Endothelial cell of umbilical vein (primary cell): ENCODE results near the gene KRTAP4-4. TPM values are rescaled to one million over a fixed set of nuclear protein-coding genes. Genes with fewer than 3 reads are reported as not detected.

Experiments
- BruUV-seq: library from RNA; stranded (reverse); fragments of 400-500 nt; replicated peaks from 2 replicates; lab custom pipeline; 2021; lab: Mats Ljungman, UMichigan
- CTCF ChIA-PET: fragments of 300-600, 350-600 bp; sonication (Branson Sonifier 250); formaldehyde crosslinking; loops from one replicate; lab custom pipeline; 2021; ENCODE audit warnings: antibody characterized with exemption, inconsistent platforms; lab: Charles Lee
- POLR2A ChIA-PET: fragments of 300-600, 350-600 bp; sonication (Branson Sonifier 250); formaldehyde crosslinking; loops from one replicate; lab custom pipeline; 2021; ENCODE audit warnings: antibody characterized with exemption, inconsistent platforms; lab: Charles Lee
- DNase-seq: peaks from one replicate; pipeline ENCODE4 v3.0.0-alpha.2; 2011; ENCODE audit warnings: low read depth, low spot score
- FAIRE-seq: peaks from 2 replicates; lab custom pipeline; 2011; peaks lifted over from hg19 to GRCh38; lab: Jason Lieb, UNC
- H2AFZ ChIP-seq: 2 replicates; pipeline ENCODE4 v1.6.0; 2012; ENCODE audit warnings: low read depth, low read length, control low read depth, inconsistent platforms
- H3K27ac ChIP-seq: 2 replicates; pipeline ENCODE4 v1.5.1; 2011; ENCODE audit warnings: low read depth, mild to moderate bottlenecking, control low read depth, low read length, moderate library complexity; ENCODE audit not compliant: insufficient read depth
- H3K27me3 ChIP-seq, 2 experiments: 2 replicates each; pipeline versions ENCODE4 v1.6.0 to v1.6.1; 2011; ENCODE audit warnings: low read length in 2 of 2, mixed read lengths in 1 of 2; ENCODE audit not compliant: control insufficient read depth in 2 of 2, insufficient read depth in 2 of 2
- H3K36me3 ChIP-seq, 2 experiments: 2 replicates in 1 of 2; 3 replicates in 1 of 2; pipeline ENCODE4 v1.5.1; 2011; ENCODE audit warnings: low read length in 2 of 2, mild to moderate bottlenecking in 1 of 2, moderate library complexity in 1 of 2; ENCODE audit not compliant: control insufficient read depth in 2 of 2, insufficient read depth in 2 of 2; ENCODE audit errors: extremely low read depth in 1 of 2
- H3K4me1 ChIP-seq: 3 replicates; pipeline ENCODE4 v1.5.1; 2011; ENCODE audit warnings: mild to moderate bottlenecking, low read length; ENCODE audit not compliant: control insufficient read depth, insufficient read depth; ENCODE audit errors: extremely low read depth
- H3K4me2 ChIP-seq: 2 replicates; pipeline ENCODE4 v1.6.1; 2011; ENCODE audit warnings: low read length, control low read depth, mixed read lengths; ENCODE audit not compliant: insufficient read depth
- H3K4me3 ChIP-seq, 3 experiments: fragments of 200-600 bp in 1 of 3; sonication (generic), shearing (Covaris generic) in 1 of 3; replicated peaks in 1 of 3; 2 replicates each; pipeline ENCODE4 v1.5.1; 2011 to 2016; ENCODE audit warnings: control low read depth in 3 of 3, low read length in 3 of 3, mild to moderate bottlenecking in 2 of 3, inconsistent platforms in 1 of 3, low read depth in 1 of 3, moderate library complexity in 1 of 3; ENCODE audit not compliant: insufficient read depth in 1 of 3
- H3K79me2 ChIP-seq: 2 replicates; pipeline ENCODE4 v1.6.0; 2012; ENCODE audit warnings: low read length, inconsistent platforms; ENCODE audit not compliant: control insufficient read depth, insufficient read depth
- H3K9ac ChIP-seq: replicated peaks from 2 replicates; pipeline ENCODE3; 2011; ENCODE audit warnings: low read length, control low read depth; ENCODE audit not compliant: insufficient read depth; ENCODE audit errors: extremely low read depth
- H3K9me1 ChIP-seq: replicated peaks from 3 replicates; pipeline ENCODE4 v1.6.0; 2011; ENCODE audit warnings: mild to moderate bottlenecking, low read length; ENCODE audit not compliant: control insufficient read depth, insufficient read depth; ENCODE audit errors: extremely low read depth
- H3K9me3 ChIP-seq: replicated peaks from 2 replicates; pipeline ENCODE4 v1.5.1; 2012; ENCODE audit warnings: low read length, inconsistent platforms; ENCODE audit not compliant: control insufficient read depth, insufficient read depth
- H4K20me1 ChIP-seq: replicated peaks from 2 replicates; pipeline ENCODE3; 2011; ENCODE audit warnings: mild to moderate bottlenecking, low read length; ENCODE audit not compliant: control insufficient read depth, insufficient read depth; ENCODE audit errors: extremely low read depth
- CTCF ChIP-seq, 2 donors: IDR thresholded peaks; 1 replicate in 1 of 2; 2 replicates in 1 of 2; pipeline ENCODE4 v1.5.1; 2011; ENCODE audit warnings: low read length in 2 of 2, mild to moderate bottlenecking in 2 of 2, moderate library complexity in 2 of 2, control low read depth in 1 of 2, inconsistent platforms in 1 of 2, low read depth in 1 of 2; ENCODE audit not compliant: insufficient read depth in 1 of 2; ENCODE audit errors: extremely low read depth in 1 of 2
- EZH2 ChIP-seq: IDR thresholded peaks from 2 replicates; pipeline ENCODE4 v1.6.1; 2012; ENCODE audit warnings: borderline replicate concordance, low read depth, mild to moderate bottlenecking, moderate library complexity, low read length, inconsistent platforms; ENCODE audit not compliant: severe bottlenecking
- FOS ChIP-seq: IDR thresholded peaks from 2 replicates; pipeline ENCODE4 v1.6.1; 2011; ENCODE audit warnings: mild to moderate bottlenecking, low read length, moderate library complexity, borderline replicate concordance; ENCODE audit not compliant: insufficient read depth
- GATA2 ChIP-seq: IDR thresholded peaks from 2 replicates; pipeline ENCODE4 v1.7.0; 2011; ENCODE audit warnings: low read depth, mild to moderate bottlenecking, moderate library complexity, mixed read lengths, low read length; ENCODE audit not compliant: insufficient read length, insufficient read depth
- JUN ChIP-seq: IDR thresholded peaks from 2 replicates; pipeline ENCODE4 v1.6.1; 2011; ENCODE audit warnings: borderline replicate concordance, low read depth; ENCODE audit not compliant: insufficient read length, insufficient read depth
- MAX ChIP-seq: IDR thresholded peaks from 2 replicates; pipeline ENCODE4 v1.6.1; 2011; ENCODE audit not compliant: insufficient read depth, insufficient read length
- MYC ChIP-seq: IDR thresholded peaks from one replicate; pipeline ENCODE4 v1.6.1; 2011; ENCODE audit warnings: mild to moderate bottlenecking, low read depth, low read length
- POLR2A ChIP-seq: IDR thresholded peaks from 2 replicates; pipeline ENCODE4 v1.6.1; 2012; ENCODE audit warnings: low read depth, mild to moderate bottlenecking, control low read depth, low read length
- POLR2AphosphoS5 ChIP-seq: IDR thresholded peaks from 2 replicates; pipeline ENCODE4 v1.6.1; 2012; ENCODE audit warnings: low read depth, mild to moderate bottlenecking, control low read depth, low read length, moderate library complexity; ENCODE audit not compliant: insufficient read depth
- dilution Hi-C: fragments of 300-500 bp; cut with MboI; formaldehyde crosslinking; loops from one replicate; pipeline ENCODE4 v1.15.0; 2019; ENCODE audit warnings: low sequenced_read_pairs; ENCODE audit not compliant: extremely low pct_ligation_motif_present
- intact Hi-C: fragments of 100-400 bp; cut with micrococcal nuclease; formaldehyde crosslinking; loops from one replicate; pipeline ENCODE4 v1.10.0; 2022
- polyA plus RNA-seq, 4 experiments: library from polyadenylated mRNA; depleted of rRNA in 3 of 4; stranded (reverse) in 3 of 4; unstranded in 1 of 4; fragments of >200 nt; gene quantifications; 2 replicates each; pipeline versions ENCODE4 v1.2.1 to v1.2.3, GENCODE V29; 2011 to 2012; ENCODE audit warnings: missing spikeins in 1 of 4
- total RNA-seq: library from RNA; stranded (reverse); gene quantifications from 2 replicates; pipeline ENCODE4 v1.2.3, GENCODE V29; 2021

Gene KRTAP4-4
- total and polyA plus RNA-seq, 2 donors (not counting 3 experiments of a cell fraction or from before 2014, with no cell fraction given), result not detected

- POLR2A ChIA-PET, result no interaction called here
- CTCF ChIA-PET, result no interaction called here
- H3K9me3 ChIP-seq, result no peaks in the 10 kb centered on the region
- H3K27ac ChIP-seq, result no peak overlapping the region
- H3K36me3 ChIP-seq, result no peaks in the 10 kb centered on the region
- no peaks in the 10 kb centered on the region for H3K4me1 ChIP-seq
- TF ChIP-seq FOS, result peak; percentile 46
- TF ChIP-seq POLR2AphosphoS5, result no peak
- TF ChIP-seq JUN, result no peak
- no peak for TF ChIP-seq EZH2
- no peak overlapping the region for H3K4me2 ChIP-seq
- no peak overlapping the region for H3K4me3 ChIP-seq
- DNase-seq, result no peak
- FAIRE-seq, result no peak
- dilution Hi-C loops (no loop called here), intact Hi-C loops (no loop called here)
- H2AFZ ChIP-seq, result no peak overlapping the region
- no TSS peak for BruUV-seq
- no peak overlapping the region for H3K9ac ChIP-seq
- no peaks in the 10 kb centered on the region for H3K79me2 ChIP-seq
- no peaks in the 10 kb centered on the region for H3K9me1 ChIP-seq
- H3K27me3 ChIP-seq, result peaks cover 0 to 3% of the 10 kb centered on the region in 2 experiments
- no peaks in the 10 kb centered on the region for H4K20me1 ChIP-seq
Observed at GRCh38 chr17:41131979-41132378, 28.6 kb downstream of the KRTAP4-4 start.

GRCh38 chr17:41127371-41127770 is 33.2 kb downstream of the KRTAP4-4 start:
- Histone ChIP-seq H3K79me2 (no peaks in the 10 kb centered on the region), H4K20me1 (no peaks in the 10 kb centered on the region), H3K36me3 (no peaks in the 10 kb centered on the region), H3K4me2 (no peak overlapping the region), H3K4me1 (no peaks in the 10 kb centered on the region), H3K9ac (no peak overlapping the region), H3K4me3 (no peak overlapping the region), H3K9me1 (no peaks in the 10 kb centered on the region), H2AFZ (no peak overlapping the region), H3K27ac (no peak overlapping the region), H3K9me3 (no peaks in the 10 kb centered on the region), H3K27me3 (peaks cover 0 to 3% of the 10 kb centered on the region in 2 experiments)
- intact Hi-C loops, result no loop called here
- ChIA-PET POLR2A (no interaction called here), CTCF (no interaction called here)
- FAIRE-seq (no peak), DNase-seq (no peak)
- no peak for TF ChIP-seq GATA2
- TF ChIP-seq FOS, result no peak
- no peak for TF ChIP-seq MAX
- TF ChIP-seq POLR2A, result no peak
- TF ChIP-seq EZH2, result no peak
- no peak for TF ChIP-seq JUN
- no peak for TF ChIP-seq POLR2AphosphoS5
- TF ChIP-seq CTCF (IDR thresholded peaks at IDR 0.05; ENCODE audit: extremely low read depth in 1 of 2, insufficient read depth in 1 of 2, low read depth in 1 of 2, low read length in 2 of 2), result no peak
- TF ChIP-seq MYC, result no peak
- dilution Hi-C loops, result no loop called here
- no TSS peak for BruUV-seq
